ENCODE measurements around the gene PGBD5.

Gene PGBD5

DNA sequence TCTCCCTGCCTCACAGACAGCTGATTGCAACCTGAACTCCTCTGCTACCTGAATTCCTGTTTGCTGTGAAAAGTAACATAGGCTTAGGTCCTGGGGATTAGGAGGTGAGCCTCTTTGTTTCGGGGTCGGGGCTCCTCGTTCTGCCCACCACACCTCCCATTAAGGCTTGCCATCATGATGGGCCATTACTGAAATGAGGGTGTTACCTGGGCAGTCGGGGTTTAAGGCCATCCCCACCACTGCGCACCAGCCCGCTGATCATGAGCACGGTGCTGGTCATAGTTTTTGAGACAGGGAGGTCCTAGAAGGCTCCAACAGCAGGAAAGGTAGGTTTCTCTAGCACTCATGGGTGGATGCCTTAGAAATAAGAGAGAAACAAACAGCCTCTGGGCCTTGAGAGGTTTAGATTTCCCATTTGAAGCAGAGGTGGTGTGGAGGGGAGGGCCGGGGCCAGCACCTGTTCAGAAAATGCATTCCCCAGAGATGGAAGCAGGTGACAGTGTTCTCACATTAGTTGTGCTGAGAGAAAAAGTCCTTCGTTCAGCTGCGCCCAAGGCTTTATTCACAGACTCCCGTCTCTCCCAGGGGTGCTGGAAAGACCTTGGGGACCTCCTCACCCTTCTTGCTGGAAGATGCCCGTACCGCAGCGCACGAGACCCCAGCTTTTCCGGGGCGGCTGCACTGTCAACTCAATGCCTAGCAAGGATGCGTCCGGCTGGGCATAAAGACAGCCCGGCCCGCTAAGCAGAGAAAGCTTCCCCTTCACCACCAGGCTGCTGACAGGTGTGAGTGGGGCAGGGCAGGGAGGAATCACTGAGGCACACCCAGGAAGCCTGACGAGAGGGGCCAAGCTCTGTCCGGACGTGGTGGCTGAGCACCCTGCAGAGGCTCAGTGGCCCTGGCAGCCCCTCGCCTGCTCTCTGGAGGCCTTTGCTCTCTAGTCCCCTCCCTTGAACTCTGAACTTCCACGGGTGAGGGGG, 125.5 kb downstream of the PGBD5 start:
- H3K4me3 ChIP-seq: no peak overlapping the region
- H3K27ac ChIP-seq: no peak overlapping the region
- no peak for DNase-seq (ENCODE audit: low spot score)
- TF ChIP-seq, protein P1, sequence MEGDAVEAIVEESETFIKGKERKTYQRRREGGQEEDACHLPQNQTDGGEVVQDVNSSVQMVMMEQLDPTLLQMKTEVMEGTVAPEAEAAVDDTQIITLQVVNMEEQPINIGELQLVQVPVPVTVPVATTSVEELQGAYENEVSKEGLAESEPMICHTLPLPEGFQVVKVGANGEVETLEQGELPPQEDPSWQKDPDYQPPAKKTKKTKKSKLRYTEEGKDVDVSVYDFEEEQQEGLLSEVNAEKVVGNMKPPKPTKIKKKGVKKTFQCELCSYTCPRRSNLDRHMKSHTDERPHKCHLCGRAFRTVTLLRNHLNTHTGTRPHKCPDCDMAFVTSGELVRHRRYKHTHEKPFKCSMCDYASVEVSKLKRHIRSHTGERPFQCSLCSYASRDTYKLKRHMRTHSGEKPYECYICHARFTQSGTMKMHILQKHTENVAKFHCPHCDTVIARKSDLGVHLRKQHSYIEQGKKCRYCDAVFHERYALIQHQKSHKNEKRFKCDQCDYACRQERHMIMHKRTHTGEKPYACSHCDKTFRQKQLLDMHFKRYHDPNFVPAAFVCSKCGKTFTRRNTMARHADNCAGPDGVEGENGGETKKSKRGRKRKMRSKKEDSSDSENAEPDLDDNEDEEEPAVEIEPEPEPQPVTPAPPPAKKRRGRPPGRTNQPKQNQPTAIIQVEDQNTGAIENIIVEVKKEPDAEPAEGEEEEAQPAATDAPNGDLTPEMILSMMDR (IDR thresholded peaks at IDR 0.05): no peak

DNA sequence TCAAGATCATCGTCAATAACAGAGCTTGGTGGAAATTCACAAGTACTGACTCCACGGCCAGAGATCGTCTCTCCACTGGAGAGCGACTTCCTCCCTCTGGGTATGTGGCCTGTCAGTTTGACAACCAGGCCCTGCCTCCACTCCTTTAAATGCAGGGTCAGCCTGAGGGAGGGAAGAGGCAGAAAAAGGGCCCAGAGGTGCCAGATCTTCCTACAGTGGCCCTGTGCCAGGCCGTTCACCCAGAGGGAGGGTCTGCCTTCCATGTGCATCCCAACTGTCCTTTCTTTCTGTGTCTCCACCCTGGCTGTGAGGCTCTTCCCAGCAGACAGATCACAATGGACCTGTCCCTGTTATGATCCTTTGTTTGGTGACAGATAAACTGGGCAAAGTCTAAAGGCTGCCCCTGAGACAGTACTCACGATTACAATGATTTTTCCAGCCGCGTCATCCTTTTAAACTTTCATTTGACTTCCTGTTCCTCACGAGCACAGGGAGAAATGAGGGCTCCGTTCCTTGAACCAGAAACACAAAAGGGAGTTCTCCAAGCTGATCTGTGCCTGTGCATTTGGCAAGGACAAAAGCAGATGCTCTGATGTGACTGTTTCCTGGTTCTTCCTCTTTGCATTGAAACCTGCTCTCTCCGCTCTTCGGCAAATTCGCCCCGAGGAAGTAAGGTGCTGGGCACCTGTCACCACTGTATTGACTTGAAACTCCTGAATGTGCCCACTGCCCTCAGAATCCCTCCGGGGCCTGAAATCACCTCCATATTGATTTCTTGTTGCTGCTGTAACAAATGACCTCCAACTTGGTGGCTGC, 126.7 kb downstream of the PGBD5 start:
- H3K27ac ChIP-seq: no peak overlapping the region
- no peak for DNase-seq (ENCODE audit: low spot score)
- TF ChIP-seq, protein P1 (IDR thresholded peaks at IDR 0.05): no peak
- H3K4me3 ChIP-seq: no peak overlapping the region

DNA sequence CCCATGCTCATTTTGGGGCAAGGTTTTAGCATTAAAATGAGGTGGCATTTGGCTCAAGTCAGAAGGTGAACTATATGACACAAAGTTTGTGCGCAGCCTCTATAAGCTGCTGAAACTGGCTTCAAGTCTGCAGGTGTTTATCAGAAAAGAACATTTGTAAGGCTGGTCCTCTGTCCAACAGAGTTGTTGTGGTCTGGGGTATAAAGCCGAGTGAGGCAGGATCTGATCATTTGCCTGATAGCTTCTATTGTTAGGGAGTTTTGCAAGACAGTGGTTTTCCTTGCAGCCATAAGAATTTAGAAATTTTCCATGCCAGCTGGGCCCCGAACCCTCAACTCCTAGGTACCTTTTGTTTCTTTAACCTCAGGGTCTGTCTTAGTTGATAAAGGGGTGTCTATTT, 130.8 kb downstream of the PGBD5 start:
- no peak for DNase-seq (ENCODE audit: low spot score)
- TF ChIP-seq, protein P1 (IDR thresholded peaks at IDR 0.05): no peak
- Histone ChIP-seq H3K27ac (no peak overlapping the region), H3K4me3 (no peak overlapping the region)

DNA sequence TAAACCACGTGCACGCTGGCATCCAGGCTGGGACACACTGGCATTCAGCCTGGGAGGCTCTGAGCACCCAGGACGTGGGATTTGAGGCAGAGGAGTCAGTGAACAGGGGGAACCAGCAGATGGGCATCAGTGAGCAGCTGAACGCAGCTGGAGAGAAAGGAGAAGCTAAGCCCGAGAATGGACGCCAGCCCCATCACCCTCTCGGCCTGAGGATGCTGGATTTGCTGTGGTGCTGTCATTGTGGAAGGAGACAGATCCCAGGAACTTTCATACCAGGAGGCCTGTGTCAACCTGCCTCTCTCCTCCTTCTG, 132.8 kb downstream of the PGBD5 start:
- Histone ChIP-seq H3K4me3 (no peak overlapping the region), H3K27ac (no peak overlapping the region)
- TF ChIP-seq, protein P1 (IDR thresholded peaks at IDR 0.05): no peak
- DNase-seq (ENCODE audit: low spot score): no peak

DNA sequence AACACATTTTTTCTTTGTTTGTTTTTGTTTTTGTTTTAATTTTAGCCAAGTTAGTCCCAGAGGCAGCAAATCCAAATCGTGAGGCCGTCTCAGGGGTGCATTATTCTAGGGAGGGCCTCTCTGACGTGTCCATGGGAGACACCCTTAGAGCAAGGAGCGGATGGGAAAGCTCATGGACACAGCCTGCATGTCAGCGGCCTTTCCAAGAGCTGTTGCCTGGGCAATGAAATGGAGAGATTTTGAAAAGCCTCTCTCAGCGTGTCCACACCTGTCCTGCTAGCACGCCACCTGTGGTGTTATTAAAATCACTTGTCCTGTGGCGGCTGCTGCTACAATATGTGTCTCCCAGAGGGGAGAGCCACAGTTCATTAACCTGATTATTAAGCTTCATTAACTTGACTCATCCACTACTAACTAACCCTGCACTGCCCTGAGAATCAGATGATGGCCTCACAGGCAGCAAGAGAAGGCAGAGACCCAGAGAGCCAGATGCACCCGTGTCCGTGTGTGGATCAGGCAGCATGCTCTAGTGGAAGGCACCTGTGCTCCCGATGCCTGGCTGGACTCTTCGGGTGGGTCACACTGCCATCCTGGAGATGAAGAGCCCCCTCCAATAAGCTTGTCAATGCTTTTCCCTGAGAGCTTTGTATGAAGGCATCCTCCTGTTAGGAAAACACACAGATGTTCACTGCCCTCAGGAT, 133.3 kb downstream of the PGBD5 start:
- no peak for DNase-seq (ENCODE audit: low spot score)
- no peak overlapping the region for H3K4me3 ChIP-seq
- H3K27ac ChIP-seq: no peak overlapping the region
- TF ChIP-seq, protein P1 (IDR thresholded peaks at IDR 0.05): no peak

DNA sequence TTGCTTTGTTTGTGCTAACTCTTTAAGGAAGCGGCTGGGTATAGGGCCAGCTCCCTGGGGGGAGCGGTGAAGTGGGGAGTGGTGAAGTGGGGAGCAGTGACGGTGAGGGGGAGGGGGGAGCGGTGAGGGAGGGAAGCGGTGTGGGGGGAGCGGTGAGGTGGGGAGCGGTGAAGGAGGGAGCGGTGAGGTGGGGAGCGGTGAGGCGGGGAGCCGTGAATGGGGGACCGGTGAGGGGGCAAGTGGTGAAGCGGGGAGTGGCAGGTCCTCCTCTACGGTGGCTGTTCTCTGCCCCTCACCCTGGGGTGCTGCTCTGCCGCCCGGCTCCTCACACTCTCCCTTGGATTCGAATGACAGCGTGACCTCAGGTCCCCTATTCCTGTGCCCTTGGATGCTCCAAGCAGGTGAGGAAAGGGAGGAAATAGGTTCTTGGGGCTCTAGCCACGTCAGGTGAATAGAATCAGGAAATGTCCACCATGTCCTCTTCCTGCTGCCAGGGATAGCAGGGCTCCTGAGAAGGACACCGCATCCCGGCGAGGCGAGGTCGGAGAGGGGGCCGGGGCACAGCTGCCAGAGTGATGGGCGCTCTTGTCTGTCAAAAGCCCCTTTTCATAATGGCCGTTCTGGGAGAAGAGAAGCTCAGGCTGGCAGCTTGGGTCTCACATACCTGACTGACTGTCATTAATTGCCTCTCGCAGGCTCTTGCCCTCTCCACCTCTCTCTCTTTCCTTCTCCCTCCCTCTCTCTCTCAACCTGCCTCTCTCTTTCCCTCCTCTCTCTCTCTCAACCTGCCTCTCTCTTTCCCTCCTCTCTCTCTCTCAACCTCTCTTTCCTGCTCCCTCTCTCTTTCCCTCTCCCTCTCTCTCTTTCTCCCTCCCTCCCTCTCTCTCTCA, 134.2 kb downstream of the PGBD5 start:
- DNase-seq (ENCODE audit: low spot score): no peak
- no peak overlapping the region for H3K27ac ChIP-seq
- H3K4me3 ChIP-seq: no peak overlapping the region
- TF ChIP-seq, protein P1 (IDR thresholded peaks at IDR 0.05): no peak

Data from coronary artery (tissue), 2 donors.